Endometrium (tissue), 2 donors: Measurements from ENCODE around the gene SMARCA2.

Source experiments
- FAIRE-seq: peaks from 2 replicates; lab custom pipeline; 2012; peaks lifted over from hg19 to GRCh38; lab: Jason Lieb, UNC
- donor health status: control.
- donor health status: control.

The SMARCA2 gene

GRCh38 chr9:2016408-2017330 is 1.5 kb downstream of the SMARCA2 start:
- no peak for FAIRE-seq

- no peak for FAIRE-seq
Measured at GRCh38 chr9:2017331-2018161, 2.4 kb downstream of the SMARCA2 start.

- no peak for FAIRE-seq
Measured at GRCh38 chr9:2018162-2018643, 3.1 kb downstream of the SMARCA2 start.

GRCh38 chr9:2018764-2019558 is 3.8 kb downstream of the SMARCA2 start:
- no peak for FAIRE-seq

GRCh38 chr9:2019723-2020122 is 4.6 kb downstream of the SMARCA2 start:
- FAIRE-seq = no peak

- no peak for FAIRE-seq
Measured at GRCh38 chr9:2021731-2022130, 6.6 kb downstream of the SMARCA2 start.

- FAIRE-seq = no peak
Measured at GRCh38 chr9:2022560-2022959, 7.4 kb downstream of the SMARCA2 start.

- FAIRE-seq = no peak
Measured at GRCh38 chr9:2023042-2023441, 7.9 kb downstream of the SMARCA2 start.

- no peak for FAIRE-seq
Measured at GRCh38 chr9:2023532-2023931, 8.4 kb downstream of the SMARCA2 start.

GRCh38 chr9:2024888-2025782 is 10.0 kb downstream of the SMARCA2 start:
- FAIRE-seq = no peak

GRCh38 chr9:2026220-2026997 is 11.3 kb downstream of the SMARCA2 start:
- FAIRE-seq = no peak

GRCh38 chr9:2027543-2028160 is 12.5 kb downstream of the SMARCA2 start:
- FAIRE-seq = no peak

GRCh38 chr9:2028888-2029287 is 13.7 kb downstream of the SMARCA2 start:
- FAIRE-seq = no peak

GRCh38 chr9:2029666-2030170 is 14.6 kb downstream of the SMARCA2 start:
- peak; percentile 21 for FAIRE-seq

GRCh38 chr9:2032234-2032633 is 17.1 kb downstream of the SMARCA2 start:
- FAIRE-seq = no peak

GRCh38 chr9:2036844-2037243 is 21.7 kb downstream of the SMARCA2 start:
- FAIRE-seq = no peak

GRCh38 chr9:2039294-2040180 is 24.4 kb downstream of the SMARCA2 start:
- FAIRE-seq = no peak

GRCh38 chr9:2040828-2041227 is 25.7 kb downstream of the SMARCA2 start:
- no peak for FAIRE-seq

- FAIRE-seq = no peak
Measured at GRCh38 chr9:2041736-2042135, 26.6 kb downstream of the SMARCA2 start.
